Measurements from ENCODE around the gene MTRF1L. TPM values are rescaled to one million over a fixed set of nuclear protein-coding genes. Genes with fewer than 3 reads are reported as not detected.

Gene MTRF1L
- total and polyA plus RNA-seq, 2 of the 13 experiments (the other 11 are each of a cell fraction or from before 2014, with no cell fraction given): 17.6 to 28.7 TPM

DNA sequence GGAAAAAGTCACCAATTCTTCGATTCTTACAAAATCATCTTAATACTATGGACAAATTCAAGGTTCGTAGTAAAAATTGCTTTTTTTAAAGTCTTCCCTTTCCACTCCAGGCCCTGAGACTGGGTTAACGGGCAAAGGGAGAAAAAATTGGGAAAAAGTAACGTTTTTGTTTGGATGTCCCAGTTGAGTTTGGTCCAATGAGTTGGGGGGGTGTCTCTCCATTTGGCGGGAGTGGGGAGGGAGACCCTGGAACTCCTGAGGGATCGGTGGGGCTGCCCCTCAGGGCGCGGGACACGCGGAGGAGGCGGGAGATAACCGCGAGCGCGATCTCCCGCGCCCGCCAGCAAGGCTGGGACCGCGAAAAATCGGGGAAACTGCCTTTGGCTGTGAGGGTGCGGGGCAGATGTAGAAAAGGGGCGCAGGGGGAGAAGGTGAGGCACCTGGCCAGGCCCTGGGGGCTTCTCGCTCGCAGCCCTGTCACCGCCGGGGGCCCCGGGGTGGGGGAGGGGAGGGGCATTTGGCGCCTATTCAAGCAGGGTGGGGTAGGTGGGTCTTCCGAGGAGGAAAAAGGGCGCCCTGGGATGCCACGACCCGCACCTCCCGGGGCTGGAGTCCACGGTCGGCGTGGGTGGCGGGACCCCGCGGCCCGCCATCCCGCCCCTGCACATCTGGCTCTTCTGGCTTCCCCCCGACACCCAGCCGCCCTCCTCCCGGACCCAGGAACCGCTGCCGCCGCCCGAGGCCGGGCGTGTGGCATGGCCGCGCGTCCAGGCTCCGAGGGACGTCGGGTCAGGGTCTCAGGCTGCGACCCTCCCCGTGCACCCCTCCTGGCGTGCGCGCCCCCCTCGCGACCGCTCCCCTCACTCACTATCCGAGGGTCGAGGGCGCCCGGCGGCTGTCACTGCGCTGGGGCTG lies 20.3 kb downstream of the MTRF1L start (continued):
- TF ChIP-seq ZNF12 (CRISPR knock-in tag; IDR thresholded peaks at IDR 0.05) (no peak), SOX13 (IDR thresholded peaks at IDR 0.05) (no peak), SOX13 (CRISPR knock-in tag; conservative IDR thresholded peaks at IDR 0.05 in 1 of 2, IDR thresholded peaks at IDR 0.05 in 1 of 2) (no peak), ZNF235 (CRISPR knock-in tag; IDR thresholded peaks at IDR 0.05; ENCODE audit: borderline replicate concordance) (0 out of 2 replicates have a peak, but pooled peaks have one; percentile 19), HMGA1 (CRISPR knock-in tag; conservative IDR thresholded peaks at IDR 0.05) (no peak), NFRKB (IDR thresholded peaks at IDR 0.05) (no peak), PHF21A (CRISPR knock-in tag; IDR thresholded peaks at IDR 0.05) (no peak), RBM39 (IDR thresholded peaks at IDR 0.05; ENCODE audit: low read depth, low read length, poor library complexity, severe bottlenecking) (no peak), TCF7L2 (IDR thresholded peaks at IDR 0.05; ENCODE audit: low read depth, low read length) (no peak), MXI1 (IDR thresholded peaks at IDR 0.05; ENCODE audit: borderline replicate concordance, low read depth, low read length) (no peak), ZNF343 (CRISPR knock-in tag; IDR thresholded peaks at IDR 0.05) (no peak)
- TF ChIP-seq, protein P1, sequence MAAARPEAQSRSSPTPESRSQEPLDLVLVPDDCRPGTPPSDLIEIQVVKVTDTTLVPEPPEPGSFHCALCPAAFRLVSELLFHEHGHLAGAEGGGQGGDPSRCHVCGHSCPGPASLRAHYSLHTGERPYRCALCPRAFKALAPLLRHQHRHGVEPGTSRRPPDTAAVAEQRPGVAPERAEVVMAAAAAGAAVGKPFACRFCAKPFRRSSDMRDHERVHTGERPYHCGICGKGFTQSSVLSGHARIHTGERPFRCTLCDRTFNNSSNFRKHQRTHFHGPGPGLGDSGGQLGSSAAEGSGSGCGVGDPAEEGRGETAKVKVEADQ (CRISPR knock-in tag; IDR thresholded peaks at IDR 0.05; ENCODE audit: borderline replicate concordance): peak; percentile 15; the same call in 1 of the 2 replicates
- TF ChIP-seq, protein P2, sequence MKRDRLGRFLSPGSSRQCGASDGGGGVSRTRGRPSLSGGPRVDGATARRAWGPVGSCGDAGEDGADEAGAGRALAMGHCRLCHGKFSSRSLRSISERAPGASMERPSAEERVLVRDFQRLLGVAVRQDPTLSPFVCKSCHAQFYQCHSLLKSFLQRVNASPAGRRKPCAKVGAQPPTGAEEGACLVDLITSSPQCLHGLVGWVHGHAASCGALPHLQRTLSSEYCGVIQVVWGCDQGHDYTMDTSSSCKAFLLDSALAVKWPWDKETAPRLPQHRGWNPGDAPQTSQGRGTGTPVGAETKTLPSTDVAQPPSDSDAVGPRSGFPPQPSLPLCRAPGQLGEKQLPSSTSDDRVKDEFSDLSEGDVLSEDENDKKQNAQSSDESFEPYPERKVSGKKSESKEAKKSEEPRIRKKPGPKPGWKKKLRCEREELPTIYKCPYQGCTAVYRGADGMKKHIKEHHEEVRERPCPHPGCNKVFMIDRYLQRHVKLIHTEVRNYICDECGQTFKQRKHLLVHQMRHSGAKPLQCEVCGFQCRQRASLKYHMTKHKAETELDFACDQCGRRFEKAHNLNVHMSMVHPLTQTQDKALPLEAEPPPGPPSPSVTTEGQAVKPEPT (CRISPR knock-in tag; IDR thresholded peaks at IDR 0.05; ENCODE audit: low read depth): 0 out of 2 replicates have a peak, but pooled peaks have one; percentile 47
- TF ChIP-seq, protein P3, sequence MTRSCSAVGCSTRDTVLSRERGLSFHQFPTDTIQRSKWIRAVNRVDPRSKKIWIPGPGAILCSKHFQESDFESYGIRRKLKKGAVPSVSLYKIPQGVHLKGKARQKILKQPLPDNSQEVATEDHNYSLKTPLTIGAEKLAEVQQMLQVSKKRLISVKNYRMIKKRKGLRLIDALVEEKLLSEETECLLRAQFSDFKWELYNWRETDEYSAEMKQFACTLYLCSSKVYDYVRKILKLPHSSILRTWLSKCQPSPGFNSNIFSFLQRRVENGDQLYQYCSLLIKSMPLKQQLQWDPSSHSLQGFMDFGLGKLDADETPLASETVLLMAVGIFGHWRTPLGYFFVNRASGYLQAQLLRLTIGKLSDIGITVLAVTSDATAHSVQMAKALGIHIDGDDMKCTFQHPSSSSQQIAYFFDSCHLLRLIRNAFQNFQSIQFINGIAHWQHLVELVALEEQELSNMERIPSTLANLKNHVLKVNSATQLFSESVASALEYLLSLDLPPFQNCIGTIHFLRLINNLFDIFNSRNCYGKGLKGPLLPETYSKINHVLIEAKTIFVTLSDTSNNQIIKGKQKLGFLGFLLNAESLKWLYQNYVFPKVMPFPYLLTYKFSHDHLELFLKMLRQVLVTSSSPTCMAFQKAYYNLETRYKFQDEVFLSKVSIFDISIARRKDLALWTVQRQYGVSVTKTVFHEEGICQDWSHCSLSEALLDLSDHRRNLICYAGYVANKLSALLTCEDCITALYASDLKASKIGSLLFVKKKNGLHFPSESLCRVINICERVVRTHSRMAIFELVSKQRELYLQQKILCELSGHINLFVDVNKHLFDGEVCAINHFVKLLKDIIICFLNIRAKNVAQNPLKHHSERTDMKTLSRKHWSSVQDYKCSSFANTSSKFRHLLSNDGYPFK (CRISPR knock-in tag; IDR thresholded peaks at IDR 0.05; ENCODE audit: borderline replicate concordance): no peak
- TF ChIP-seq, protein P4, sequence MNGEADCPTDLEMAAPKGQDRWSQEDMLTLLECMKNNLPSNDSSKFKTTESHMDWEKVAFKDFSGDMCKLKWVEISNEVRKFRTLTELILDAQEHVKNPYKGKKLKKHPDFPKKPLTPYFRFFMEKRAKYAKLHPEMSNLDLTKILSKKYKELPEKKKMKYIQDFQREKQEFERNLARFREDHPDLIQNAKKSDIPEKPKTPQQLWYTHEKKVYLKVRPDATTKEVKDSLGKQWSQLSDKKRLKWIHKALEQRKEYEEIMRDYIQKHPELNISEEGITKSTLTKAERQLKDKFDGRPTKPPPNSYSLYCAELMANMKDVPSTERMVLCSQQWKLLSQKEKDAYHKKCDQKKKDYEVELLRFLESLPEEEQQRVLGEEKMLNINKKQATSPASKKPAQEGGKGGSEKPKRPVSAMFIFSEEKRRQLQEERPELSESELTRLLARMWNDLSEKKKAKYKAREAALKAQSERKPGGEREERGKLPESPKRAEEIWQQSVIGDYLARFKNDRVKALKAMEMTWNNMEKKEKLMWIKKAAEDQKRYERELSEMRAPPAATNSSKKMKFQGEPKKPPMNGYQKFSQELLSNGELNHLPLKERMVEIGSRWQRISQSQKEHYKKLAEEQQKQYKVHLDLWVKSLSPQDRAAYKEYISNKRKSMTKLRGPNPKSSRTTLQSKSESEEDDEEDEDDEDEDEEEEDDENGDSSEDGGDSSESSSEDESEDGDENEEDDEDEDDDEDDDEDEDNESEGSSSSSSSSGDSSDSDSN (CRISPR knock-in tag; IDR thresholded peaks at IDR 0.05): no peak
- TF ChIP-seq, protein P5, sequence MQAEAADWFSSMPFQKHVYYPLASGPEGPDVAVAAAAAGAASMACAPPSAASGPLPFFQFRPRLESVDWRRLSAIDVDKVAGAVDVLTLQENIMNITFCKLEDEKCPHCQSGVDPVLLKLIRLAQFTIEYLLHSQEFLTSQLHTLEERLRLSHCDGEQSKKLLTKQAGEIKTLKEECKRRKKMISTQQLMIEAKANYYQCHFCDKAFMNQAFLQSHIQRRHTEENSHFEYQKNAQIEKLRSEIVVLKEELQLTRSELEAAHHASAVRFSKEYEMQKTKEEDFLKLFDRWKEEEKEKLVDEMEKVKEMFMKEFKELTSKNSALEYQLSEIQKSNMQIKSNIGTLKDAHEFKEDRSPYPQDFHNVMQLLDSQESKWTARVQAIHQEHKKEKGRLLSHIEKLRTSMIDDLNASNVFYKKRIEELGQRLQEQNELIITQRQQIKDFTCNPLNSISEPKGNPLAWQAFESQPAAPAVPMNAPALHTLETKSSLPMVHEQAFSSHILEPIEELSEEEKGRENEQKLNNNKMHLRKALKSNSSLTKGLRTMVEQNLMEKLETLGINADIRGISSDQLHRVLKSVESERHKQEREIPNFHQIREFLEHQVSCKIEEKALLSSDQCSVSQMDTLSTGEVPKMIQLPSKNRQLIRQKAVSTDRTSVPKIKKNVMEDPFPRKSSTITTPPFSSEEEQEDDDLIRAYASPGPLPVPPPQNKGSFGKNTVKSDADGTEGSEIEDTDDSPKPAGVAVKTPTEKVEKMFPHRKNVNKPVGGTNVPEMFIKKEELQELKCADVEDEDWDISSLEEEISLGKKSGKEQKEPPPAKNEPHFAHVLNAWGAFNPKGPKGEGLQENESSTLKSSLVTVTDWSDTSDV (CRISPR knock-in tag; IDR thresholded peaks at IDR 0.05): no peak

Data from HepG2 (cell line).